ENCODE data around the gene MGAT1. TPM values are rescaled to one million over a fixed set of nuclear protein-coding genes. Genes with fewer than 3 reads are reported as not detected.
"Not testable (repeated sequence)": the region's sequence is repeated elsewhere in the genome, so short reads cannot be mapped to it uniquely, and the experiment has no call there.

MGAT1 gene
- total RNA-seq, 1 experiment from 2014 or later: 93.6 TPM

DNA sequence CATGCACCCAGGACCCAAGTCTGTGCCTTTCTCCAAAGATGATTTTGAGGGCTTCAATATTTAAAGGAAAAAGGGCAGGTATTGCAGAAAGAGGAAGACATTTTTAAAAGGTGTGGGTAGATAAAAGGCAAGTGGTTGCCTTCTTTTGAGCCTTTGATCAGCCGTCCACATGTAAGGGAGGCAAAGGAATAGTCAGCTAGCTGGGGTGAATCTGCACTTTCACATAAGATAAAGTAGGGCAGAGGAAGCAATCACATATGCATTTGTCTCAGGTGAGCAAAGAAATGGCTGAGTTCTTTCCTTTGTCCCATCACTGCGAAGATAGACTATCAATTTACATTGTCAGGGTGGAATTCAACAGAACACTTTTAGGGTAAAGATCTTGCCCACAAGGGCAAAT is 19.9 kb downstream of the MGAT1 start:
- peaks cover 34% of the 10 kb centered on the region for H3K4me1 Mint-ChIP-seq
- peaks cover 10% of the 10 kb centered on the region for H3K36me3 Mint-ChIP-seq
- H3K27ac Mint-ChIP-seq: no peak overlapping the region
- no peak overlapping the region for H3K4me3 Mint-ChIP-seq
- H3K9me3 Mint-ChIP-seq: peaks cover 29% of the 10 kb centered on the region
- CTCF ChIA-PET: interaction anchor here (5.4 kb wide), 1 partner anchor 17 kb away, joined by 37 read pairs; no protein-coding TSS in a partner anchor
- ATAC-seq (no peak), DNase-seq (ENCODE audit: low spot score) (no peak)
- TF ChIP-seq E2F4 (CRISPR knock-in tag; IDR thresholded peaks at IDR 0.05; ENCODE audit: borderline replicate concordance, low read depth): no peak
- TF ChIP-seq GTF2I (CRISPR knock-in tag; conservative IDR thresholded peaks at IDR 0.05): no peak
- TF ChIP-seq KAT7 (CRISPR knock-in tag; IDR thresholded peaks at IDR 0.05; ENCODE audit: borderline replicate concordance): no peak
- TF ChIP-seq NR3C1 (CRISPR knock-in tag; conservative IDR thresholded peaks at IDR 0.05; ENCODE audit: low read depth): no peak
- TF ChIP-seq NFE2L1 (CRISPR knock-in tag; IDR thresholded peaks at IDR 0.05): no peak
- no peak for TF ChIP-seq JAZF1 (CRISPR knock-in tag; IDR thresholded peaks at IDR 0.05)
- TF ChIP-seq STAT6 (CRISPR knock-in tag; conservative IDR thresholded peaks at IDR 0.05; ENCODE audit: low read depth): no peak
- no peak for TF ChIP-seq FOXP1 (CRISPR knock-in tag; IDR thresholded peaks at IDR 0.05; ENCODE audit: borderline replicate concordance)
- TF ChIP-seq ETV6 (CRISPR knock-in tag; IDR thresholded peaks at IDR 0.05): no peak
- TF ChIP-seq CREM (CRISPR knock-in tag; IDR thresholded peaks at IDR 0.05): no peak
- TF ChIP-seq ESRRA (CRISPR knock-in tag; IDR thresholded peaks at IDR 0.05; ENCODE audit: borderline replicate concordance): no peak
- no peak for TF ChIP-seq CDX4 (CRISPR knock-in tag; IDR thresholded peaks at IDR 0.05; ENCODE audit: borderline replicate concordance)
- no peak for TF ChIP-seq FOXK1 (CRISPR knock-in tag; IDR thresholded peaks at IDR 0.05)
- POLR2A ChIA-PET: no interaction called here
- H3K27me3 Mint-ChIP-seq (ENCODE audit: low read depth): peaks cover 4% of the 10 kb centered on the region; the same call in 1 of the 2 replicates

- H3K4me3 Mint-ChIP-seq; H3K27ac Mint-ChIP-seq; POLR2A ChIA-PET; DNase-seq (ENCODE audit: low spot score); ATAC-seq; H3K27me3 Mint-ChIP-seq (ENCODE audit: low read depth): not testable (repeated sequence)
- H3K9me3 Mint-ChIP-seq: peaks cover 29% of the 10 kb centered on the region
- H3K36me3 Mint-ChIP-seq: peaks cover 10% of the 10 kb centered on the region
- peaks cover 26% of the 10 kb centered on the region for H3K4me1 Mint-ChIP-seq
- CTCF ChIA-PET: interaction anchor here (0.7 kb wide), 1 partner anchor 8 kb away, joined by 3 read pairs; no protein-coding TSS in a partner anchor
Measured at GRCh38 chr5:180781900-180782326, 20.7 kb downstream of the MGAT1 start.

DNA sequence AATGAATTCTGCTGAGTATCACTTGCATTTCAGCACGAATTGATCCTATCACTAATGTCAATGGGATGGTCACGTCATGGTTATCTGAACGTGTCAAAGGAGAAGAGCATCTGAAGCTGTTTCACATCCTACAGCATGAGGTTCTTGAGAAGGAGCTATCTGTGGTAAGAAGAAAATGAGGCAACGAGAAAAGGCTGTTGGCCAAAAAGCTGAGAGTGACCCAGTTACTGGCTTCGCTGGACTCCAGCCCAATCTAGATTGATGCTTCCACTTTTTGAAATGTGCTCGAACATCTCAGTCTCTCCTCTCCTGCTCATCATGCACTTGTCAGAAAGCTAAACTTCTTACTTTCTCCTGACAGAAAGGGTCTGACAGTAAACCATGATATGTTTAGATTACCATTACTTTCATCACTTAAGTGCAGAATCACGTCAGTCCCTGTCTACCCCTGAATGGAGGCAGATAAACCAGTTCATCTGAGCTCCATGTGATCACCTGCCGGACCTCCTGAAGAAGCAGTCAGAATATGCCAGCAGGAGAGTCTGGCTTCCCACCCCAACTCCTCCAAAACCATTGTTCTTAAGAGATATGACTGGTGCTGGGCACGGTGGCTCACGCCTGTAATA is 22.5 kb downstream of the MGAT1 start:
- Mint-ChIP-seq H3K27ac (no peak overlapping the region), H3K4me3 (no peak overlapping the region), H3K36me3 (peaks cover 10% of the 10 kb centered on the region), H3K27me3 (ENCODE audit: low read depth) (peaks cover 4% of the 10 kb centered on the region; the same call in 1 of the 2 replicates), H3K9me3 (peaks cover 35% of the 10 kb centered on the region), H3K4me1 (peaks cover 8% of the 10 kb centered on the region)
- POLR2A ChIA-PET: no interaction called here
- CTCF ChIA-PET: no interaction called here
- ATAC-seq (no peak), DNase-seq (ENCODE audit: low spot score) (no peak)
- TF ChIP-seq, protein P1, sequence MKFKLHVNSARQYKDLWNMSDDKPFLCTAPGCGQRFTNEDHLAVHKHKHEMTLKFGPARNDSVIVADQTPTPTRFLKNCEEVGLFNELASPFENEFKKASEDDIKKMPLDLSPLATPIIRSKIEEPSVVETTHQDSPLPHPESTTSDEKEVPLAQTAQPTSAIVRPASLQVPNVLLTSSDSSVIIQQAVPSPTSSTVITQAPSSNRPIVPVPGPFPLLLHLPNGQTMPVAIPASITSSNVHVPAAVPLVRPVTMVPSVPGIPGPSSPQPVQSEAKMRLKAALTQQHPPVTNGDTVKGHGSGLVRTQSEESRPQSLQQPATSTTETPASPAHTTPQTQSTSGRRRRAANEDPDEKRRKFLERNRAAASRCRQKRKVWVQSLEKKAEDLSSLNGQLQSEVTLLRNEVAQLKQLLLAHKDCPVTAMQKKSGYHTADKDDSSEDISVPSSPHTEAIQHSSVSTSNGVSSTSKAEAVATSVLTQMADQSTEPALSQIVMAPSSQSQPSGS (CRISPR knock-in tag; IDR thresholded peaks at IDR 0.05; ENCODE audit: borderline replicate concordance, low read depth): no peak
- TF ChIP-seq TEAD1 (CRISPR knock-in tag; IDR thresholded peaks at IDR 0.05): no peak
- TF ChIP-seq, protein P2, sequence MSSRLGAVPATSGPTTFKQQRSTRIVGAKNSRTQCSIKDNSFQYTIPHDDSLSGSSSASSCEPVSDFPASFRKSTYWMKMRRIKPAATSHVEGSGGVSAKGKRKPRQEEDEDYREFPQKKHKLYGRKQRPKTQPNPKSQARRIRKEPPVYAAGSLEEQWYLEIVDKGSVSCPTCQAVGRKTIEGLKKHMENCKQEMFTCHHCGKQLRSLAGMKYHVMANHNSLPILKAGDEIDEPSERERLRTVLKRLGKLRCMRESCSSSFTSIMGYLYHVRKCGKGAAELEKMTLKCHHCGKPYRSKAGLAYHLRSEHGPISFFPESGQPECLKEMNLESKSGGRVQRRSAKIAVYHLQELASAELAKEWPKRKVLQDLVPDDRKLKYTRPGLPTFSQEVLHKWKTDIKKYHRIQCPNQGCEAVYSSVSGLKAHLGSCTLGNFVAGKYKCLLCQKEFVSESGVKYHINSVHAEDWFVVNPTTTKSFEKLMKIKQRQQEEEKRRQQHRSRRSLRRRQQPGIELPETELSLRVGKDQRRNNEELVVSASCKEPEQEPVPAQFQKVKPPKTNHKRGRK (CRISPR knock-in tag; IDR thresholded peaks at IDR 0.05; ENCODE audit: borderline replicate concordance): no peak
- TF ChIP-seq, protein P3, sequence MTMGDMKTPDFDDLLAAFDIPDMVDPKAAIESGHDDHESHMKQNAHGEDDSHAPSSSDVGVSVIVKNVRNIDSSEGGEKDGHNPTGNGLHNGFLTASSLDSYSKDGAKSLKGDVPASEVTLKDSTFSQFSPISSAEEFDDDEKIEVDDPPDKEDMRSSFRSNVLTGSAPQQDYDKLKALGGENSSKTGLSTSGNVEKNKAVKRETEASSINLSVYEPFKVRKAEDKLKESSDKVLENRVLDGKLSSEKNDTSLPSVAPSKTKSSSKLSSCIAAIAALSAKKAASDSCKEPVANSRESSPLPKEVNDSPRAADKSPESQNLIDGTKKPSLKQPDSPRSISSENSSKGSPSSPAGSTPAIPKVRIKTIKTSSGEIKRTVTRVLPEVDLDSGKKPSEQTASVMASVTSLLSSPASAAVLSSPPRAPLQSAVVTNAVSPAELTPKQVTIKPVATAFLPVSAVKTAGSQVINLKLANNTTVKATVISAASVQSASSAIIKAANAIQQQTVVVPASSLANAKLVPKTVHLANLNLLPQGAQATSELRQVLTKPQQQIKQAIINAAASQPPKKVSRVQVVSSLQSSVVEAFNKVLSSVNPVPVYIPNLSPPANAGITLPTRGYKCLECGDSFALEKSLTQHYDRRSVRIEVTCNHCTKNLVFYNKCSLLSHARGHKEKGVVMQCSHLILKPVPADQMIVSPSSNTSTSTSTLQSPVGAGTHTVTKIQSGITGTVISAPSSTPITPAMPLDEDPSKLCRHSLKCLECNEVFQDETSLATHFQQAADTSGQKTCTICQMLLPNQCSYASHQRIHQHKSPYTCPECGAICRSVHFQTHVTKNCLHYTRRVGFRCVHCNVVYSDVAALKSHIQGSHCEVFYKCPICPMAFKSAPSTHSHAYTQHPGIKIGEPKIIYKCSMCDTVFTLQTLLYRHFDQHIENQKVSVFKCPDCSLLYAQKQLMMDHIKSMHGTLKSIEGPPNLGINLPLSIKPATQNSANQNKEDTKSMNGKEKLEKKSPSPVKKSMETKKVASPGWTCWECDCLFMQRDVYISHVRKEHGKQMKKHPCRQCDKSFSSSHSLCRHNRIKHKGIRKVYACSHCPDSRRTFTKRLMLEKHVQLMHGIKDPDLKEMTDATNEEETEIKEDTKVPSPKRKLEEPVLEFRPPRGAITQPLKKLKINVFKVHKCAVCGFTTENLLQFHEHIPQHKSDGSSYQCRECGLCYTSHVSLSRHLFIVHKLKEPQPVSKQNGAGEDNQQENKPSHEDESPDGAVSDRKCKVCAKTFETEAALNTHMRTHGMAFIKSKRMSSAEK (CRISPR knock-in tag; IDR thresholded peaks at IDR 0.05; ENCODE audit: borderline replicate concordance): no peak
- no peak for TF ChIP-seq ZNF121 (CRISPR knock-in tag; IDR thresholded peaks at IDR 0.05)
- no peak for TF ChIP-seq PRRX2 (CRISPR knock-in tag; IDR thresholded peaks at IDR 0.05)
- no peak for TF ChIP-seq CBFB (CRISPR knock-in tag; IDR thresholded peaks at IDR 0.05; ENCODE audit: low read depth)
